IPS-18c (cell line): ENCODE data around the gene PLCG2.
"Not testable (repeated sequence)": the region's sequence is repeated elsewhere in the genome, so short reads cannot be mapped to it uniquely, and the experiment has no call there.

Experiments used
- H3K4me3 ChIP-seq: 2 replicates; pipeline ENCODE4 v1.7.0; 2013; ENCODE audit warnings: low read depth, mild to moderate bottlenecking, low read length, moderate library complexity; ENCODE audit not compliant: insufficient read depth
- H3K9me3 ChIP-seq: one replicate; pipeline ENCODE4 v1.6.1; 2013; ENCODE audit warnings: mild to moderate bottlenecking, low read length, moderate library complexity; ENCODE audit not compliant: control insufficient read depth, insufficient read depth

The PLCG2 gene

GRCh38 chr16:81927561-81928185, 148.6 kb downstream of the PLCG2 start:
- H3K9me3 ChIP-seq, result no peaks in the 10 kb centered on the region
- no peak overlapping the region for H3K4me3 ChIP-seq

GRCh38 chr16:81928271-81928918, 149.3 kb downstream of the PLCG2 start:
- Histone ChIP-seq H3K9me3 (no peaks in the 10 kb centered on the region), H3K4me3 (no peak overlapping the region)

- H3K9me3 ChIP-seq, result no peaks in the 10 kb centered on the region
- H3K4me3 ChIP-seq, result no peak overlapping the region
Measured at GRCh38 chr16:81928975-81929374, 149.9 kb downstream of the PLCG2 start.

DNA sequence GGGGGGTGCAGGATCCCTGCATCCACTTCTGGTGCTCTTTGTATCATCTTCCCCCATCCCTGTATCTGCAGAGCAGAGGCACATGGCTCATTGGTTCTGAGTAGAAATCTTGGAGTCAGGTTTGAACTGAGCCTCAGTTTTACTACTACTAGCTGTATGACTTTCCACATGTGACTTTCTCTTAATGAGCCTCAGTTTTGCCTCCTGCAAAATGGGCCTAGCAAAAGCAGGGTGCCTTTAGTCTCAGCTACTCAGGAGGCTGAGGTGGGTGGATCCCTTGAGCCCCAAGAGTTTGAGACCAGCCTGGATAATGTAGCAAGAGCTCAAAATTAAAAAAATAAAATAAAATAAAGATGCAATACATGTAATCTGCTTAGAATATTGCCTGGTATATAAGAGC, 150.8 kb downstream of the PLCG2 start:
- no peak overlapping the region for H3K4me3 ChIP-seq
- no peaks in the 10 kb centered on the region for H3K9me3 ChIP-seq

DNA sequence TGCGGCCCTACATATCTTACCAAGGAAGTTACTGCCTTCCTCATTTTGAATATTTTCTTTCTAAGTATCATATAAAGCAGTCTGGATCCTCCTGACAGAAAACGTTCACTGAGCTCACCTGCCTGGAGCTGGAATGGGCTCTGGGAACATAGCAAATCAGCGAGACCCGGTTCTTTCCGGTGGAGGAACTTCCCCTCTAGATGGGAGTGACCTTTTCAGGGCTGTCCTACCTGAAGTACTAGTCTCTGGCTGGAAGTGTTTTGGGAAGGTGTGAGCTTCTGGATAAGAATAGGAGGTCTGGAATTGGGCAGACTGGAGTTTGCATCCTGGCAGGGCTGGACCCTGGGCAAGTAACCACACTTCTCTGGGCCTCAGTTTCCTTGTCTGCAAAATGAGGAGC, 152.8 kb downstream of the PLCG2 start:
- H3K4me3 ChIP-seq, result no peak overlapping the region
- no peaks in the 10 kb centered on the region for H3K9me3 ChIP-seq

DNA sequence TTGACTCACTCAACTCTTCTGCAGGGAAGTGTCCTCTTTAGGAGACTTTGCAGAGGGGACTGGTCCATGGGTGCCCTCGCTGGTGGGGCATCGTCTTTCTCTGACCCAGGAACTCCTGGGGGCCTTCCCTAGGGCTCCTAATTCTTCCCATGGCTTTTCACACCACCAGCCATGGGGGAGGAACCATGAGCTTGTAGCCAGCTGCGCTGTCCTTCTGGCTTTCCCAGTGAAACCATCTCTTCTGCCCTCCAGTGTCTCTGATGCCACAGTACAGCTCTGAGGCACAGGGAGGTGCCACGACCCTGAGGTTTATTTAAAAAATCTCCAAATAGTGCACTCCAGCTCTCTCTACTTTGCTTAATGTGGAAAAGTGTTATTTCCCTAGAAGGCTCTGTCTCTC, 153.6 kb downstream of the PLCG2 start:
- H3K4me3 ChIP-seq, result no peak overlapping the region
- H3K9me3 ChIP-seq, result no peaks in the 10 kb centered on the region

DNA sequence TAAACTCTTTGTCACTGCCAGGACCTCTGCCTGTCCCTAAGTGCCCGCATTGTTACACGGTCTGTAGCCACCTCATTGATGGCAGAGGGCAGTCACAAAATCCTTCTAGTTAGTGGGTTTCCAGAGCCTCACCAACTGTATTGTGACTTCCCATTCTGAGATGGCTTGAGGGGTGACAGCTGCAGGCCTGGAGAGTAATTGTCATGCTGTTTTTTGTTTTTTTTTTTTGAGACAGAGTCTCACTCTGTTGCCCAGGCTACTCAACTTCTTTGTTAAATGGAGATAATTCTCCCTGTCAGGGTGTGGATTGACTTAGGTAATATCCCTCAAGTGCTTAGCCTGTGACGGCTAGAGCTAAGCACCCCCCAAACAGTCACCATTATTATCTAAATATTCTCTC, 154.3 kb downstream of the PLCG2 start:
- Histone ChIP-seq H3K4me3 (no peak overlapping the region), H3K9me3 (no peaks in the 10 kb centered on the region)

- H3K9me3 ChIP-seq, H3K4me3 ChIP-seq: not testable (repeated sequence)
Measured at GRCh38 chr16:81934711-81935110, 155.6 kb downstream of the PLCG2 start.

- Histone ChIP-seq H3K4me3 (no peak overlapping the region), H3K9me3 (no peaks in the 10 kb centered on the region)
Measured at GRCh38 chr16:81936209-81937000, 157.3 kb downstream of the PLCG2 start.

GRCh38 chr16:81937305-81938038, 158.4 kb downstream of the PLCG2 start:
- no peaks in the 10 kb centered on the region for H3K9me3 ChIP-seq
- H3K4me3 ChIP-seq, result no peak overlapping the region

DNA sequence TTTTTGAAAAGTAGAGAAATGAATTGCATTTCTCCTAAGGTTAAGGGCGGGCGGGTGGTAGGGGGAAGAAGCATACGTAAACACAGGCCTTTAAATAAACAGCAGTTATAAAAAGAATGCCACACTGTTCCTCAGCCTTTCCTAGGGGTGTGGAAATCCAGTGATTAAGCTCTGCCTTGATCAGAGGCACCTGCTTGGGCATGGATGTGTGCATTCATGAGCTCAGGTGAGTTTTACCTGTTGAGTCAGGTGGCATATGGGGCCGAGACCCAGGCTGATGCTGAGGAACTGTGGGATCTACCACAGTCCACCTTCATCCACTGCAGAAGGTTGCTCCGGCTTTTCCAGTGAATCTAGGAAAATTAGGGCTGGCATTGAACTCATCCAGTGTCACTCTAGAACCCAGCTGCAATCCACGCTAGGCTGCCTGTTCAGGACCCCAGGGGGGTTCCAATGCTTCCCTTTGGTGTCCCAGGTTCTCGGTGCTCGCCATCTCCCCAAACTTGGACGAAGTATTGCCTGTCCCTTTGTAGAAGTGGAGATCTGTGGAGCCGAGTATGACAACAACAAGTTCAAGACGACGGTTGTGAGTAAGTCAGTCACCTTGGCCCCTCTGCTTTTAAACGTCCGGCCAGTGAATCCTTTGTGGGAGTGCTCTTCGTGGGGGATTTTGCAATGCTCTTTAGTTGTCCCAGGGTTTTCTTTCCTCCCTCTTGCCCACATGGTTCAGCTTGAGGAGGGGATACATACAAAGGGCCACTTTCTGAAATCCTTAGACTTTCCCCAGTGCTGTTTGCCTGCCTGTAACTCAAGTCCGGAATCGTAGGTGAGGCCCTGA, 159.5 kb downstream of the PLCG2 start:
- Histone ChIP-seq H3K9me3 (no peaks in the 10 kb centered on the region), H3K4me3 (no peak overlapping the region)

DNA sequence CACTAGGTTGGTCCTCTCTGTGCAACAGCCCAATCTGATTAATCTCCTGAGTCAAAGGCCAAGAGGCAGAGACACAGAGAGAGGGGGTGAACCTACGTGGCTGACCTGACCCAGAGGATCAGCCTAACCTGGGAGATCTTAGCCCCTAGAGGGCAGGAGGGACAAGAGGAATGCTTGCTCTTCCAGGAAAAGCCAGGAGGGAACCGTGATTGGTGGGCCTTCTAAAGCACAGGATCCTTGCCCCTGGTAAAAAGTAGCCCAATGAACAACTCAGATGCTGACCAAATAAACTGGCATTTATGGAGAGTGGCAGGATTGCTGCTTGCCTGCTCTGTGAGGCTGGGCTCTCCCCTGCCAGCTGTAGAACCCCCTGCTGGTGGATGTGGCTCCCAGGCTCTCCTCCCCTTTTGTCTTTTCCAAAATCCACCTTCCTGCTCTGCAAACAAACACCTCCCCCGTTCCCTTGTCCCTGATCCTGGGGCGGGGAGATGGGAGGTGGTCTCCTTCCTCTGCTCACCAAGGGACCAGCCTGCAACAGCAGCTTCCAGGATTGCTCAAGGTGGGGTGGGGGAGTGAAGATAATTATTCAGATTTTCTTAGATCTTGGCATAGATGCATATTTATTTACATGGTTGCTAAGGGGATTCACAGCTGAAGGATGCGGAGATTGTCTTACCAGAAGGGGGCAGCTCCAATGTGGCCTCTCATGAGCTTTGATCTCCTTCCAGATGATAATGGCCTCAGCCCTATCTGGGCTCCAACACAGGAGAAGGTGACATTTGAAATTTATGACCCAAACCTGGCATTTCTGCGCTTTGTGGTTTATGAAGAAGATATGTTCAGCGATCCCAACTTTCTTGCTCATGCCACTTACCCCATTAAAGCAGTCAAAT, 160.3 kb downstream of the PLCG2 start:
- H3K9me3 ChIP-seq, result no peaks in the 10 kb centered on the region

DNA sequence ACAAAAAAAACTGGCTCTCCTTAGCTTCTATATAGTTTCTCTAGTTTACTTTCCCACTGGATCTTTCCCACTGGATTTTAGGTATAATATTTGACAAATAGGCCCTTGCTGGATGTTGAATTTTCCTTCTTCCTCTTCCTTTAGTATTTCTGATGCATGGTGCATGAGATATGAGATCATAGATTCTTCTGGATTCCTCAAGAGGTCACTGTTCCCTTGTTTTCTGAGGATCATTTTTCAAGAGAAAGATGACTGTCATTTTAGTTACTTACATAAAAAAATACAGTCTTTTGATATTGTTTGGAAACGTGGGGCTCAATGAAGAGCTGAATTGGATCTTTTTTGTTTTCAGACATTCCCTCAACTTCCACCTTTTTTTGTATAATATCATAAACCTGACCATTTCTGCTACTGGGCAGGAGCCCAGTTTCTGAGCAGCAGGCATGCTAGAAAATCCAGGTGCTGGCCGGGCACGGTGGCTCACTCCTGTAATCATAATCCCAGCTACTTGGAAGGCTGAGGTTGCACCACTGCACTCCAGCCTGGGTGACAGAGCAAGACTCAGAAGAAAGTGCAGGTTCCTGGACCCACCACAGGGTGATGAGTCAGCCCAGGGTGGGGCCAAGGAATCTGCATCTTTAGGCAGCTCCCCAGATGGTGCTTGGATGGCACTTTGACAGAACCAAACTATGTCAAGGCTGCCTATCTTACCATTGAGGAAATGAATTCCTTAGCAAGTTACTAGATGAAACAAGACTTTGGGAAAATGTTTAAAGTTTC, 161.9 kb downstream of the PLCG2 start:
- no peaks in the 10 kb centered on the region for H3K9me3 ChIP-seq
- H3K4me3 ChIP-seq, result no peak overlapping the region

More for the DNA sequence above, 160.3 kb downstream of the PLCG2 start:
- H3K4me3 ChIP-seq, result no peak overlapping the region

- no peaks in the 10 kb centered on the region for H3K9me3 ChIP-seq
- no peak overlapping the region for H3K4me3 ChIP-seq
Measured at GRCh38 chr16:81942007-81942601, 163.0 kb downstream of the PLCG2 start.

DNA sequence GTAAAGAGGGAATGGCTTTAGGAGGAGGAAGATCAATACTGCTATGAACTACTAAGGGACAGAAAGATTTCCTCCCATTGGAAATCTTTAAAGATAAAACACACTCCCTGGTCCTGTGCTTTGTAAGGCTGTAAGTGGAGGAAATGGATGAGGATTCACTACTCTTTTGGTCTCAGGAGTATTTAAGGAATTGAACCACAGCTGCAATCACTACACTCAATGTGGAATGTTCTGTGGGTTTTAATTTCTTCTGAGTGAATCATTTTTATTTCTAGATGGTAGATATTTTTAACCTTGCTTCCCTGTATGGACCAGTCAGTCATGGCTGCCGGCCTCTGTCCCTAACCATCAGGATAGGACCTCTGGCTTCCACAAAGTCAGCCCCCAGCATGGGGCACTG, 166.6 kb downstream of the PLCG2 start:
- Histone ChIP-seq H3K4me3 (no peak overlapping the region), H3K9me3 (no peaks in the 10 kb centered on the region)
